Activated CD4-positive, alpha-beta T cell treated with anti-CD3 and anti-CD28 coated beads, Interleukin-2, Interleukin-6, amounts not matched to agents 100 ng/mL and 50 ng/mL, durations not matched to agents 16 hours and 8 hours (primary cell): ENCODE data around the gene SLC25A20.
"Not testable (repeated sequence)": the region's sequence is repeated elsewhere in the genome, so short reads cannot be mapped to it uniquely, and the experiment has no call there.

ENCODE experiments used
- DNase-seq: peaks from one replicate; pipeline ENCODE4 v3.0.0-alpha.2; 2020

The SLC25A20 gene

DNA sequence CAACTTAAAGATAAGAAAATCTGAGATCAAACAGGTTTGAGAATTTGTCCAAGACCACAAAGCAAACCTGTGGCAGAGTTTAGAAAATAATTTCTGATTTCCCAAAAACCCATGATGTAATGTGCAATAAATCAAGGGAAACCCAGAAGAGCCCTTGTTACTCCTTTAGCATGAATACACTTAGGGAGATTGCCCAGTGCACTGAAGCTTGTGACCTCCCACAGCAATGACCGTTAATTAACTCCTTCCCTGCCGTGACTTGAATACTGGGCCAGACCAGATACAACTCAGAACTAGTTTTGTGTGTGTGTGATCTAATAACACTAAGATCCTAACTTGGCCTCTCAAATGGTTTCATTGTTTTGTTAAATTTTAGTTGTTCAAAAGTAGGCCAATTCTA lies 53.5 kb downstream of the SLC25A20 start:
- DNase-seq: no peak

DNA sequence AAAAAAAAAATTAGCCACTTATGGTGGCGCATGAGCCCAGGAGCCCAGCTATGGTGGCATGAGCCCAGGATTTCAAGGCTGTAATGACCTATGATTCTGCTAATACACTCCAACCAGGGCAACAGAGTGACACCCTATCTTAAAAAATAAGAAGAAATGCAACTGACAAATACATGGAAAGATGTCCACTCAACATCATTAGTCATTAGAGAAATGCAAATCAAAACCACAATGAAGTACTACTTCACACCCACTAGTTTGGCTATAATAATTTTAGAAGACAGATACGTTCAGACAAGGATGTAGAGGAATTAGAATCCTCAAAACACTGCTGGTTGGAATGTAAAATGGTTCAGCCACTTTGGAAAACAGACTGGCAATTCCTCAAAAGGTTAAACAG lies 61.5 kb downstream of the SLC25A20 start:
- no peak for DNase-seq

DNA sequence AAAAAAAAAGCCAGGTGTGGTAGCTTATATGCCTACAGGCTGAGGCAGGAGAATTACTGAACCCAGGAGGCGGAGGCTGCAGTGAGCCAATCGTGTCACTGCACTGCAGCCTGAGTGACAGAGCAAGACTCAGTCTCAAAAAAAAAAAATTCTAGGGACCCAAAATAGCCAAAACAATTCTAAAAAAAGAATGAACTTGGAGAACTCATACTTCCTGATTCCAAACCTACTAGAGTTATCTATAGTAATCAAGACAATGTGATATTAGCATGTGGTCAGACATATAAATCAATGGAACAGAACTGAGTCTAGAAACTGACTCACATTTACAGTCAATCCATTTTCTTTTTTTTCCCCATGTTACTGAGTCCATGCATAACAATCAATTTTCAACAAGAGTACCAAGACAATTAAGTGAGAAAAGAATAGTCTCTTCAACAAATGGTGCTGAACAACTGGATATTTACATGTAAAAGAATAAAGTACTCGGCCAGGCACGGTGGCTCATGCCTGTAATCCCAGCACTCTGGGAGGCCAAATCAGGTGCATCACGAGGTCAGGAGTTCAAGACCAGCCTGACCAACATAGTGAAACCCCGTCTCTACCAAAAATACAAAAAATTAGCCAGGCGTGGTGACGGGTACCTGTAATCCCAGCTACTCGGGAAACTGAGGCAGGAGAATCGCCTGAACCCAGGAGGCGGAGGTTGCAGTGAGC lies 62.9 kb downstream of the SLC25A20 start:
- DNase-seq: no peak

DNA sequence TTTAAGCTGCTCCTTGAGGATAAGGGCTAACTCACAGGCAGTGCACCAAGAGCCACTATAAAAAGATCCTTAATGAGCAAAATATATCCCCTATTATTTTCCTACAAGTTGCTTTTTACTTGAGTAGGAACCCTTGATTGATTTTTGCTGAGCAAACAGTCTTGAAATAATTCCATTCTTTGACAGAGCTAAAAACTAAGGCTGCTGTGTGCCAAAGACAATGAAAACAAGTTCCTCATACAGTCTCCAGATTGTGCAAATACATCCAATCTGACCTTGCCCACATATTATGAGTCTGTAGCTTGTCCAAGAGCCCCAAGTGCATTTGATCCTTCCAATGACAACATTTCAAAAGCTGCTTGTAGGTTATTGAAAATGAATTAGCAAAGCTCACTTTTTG lies 66.0 kb downstream of the SLC25A20 start:
- no peak for DNase-seq

DNA sequence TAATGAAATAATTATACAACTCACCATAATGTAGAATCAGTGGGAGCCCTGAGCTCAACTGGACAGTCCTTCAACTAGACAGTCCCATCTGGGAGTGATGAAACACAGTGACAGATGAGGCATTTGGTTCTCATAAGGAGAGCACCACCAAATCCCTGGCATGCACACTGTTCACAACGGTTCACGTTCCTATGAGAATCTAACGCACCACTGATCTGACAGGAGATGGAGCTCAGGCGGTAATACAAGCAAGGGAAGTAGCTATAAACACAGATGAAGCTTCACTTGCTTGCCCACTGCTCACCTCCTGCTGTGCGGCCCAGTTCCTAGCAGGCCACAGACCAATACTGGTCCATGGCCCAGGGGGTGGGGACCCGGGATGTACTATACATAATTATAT lies 68.0 kb downstream of the SLC25A20 start:
- DNase-seq: no peak

DNA sequence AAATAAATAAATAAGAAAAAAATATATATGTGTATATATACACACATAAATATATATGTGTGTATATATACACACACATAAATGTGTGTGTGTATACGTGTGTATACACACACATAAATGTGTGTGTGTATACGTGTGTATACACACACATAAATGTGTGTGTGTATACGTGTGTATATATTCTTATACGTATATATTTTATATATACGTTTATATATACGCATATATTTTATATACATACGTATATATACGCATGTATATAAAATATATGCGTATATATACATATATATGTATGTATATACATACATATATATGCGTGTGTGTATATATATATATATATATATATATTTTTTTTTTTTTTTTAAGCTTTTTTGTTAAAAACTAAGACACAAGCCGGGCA lies 69.2 kb downstream of the SLC25A20 start:
- DNase-seq: not testable (repeated sequence)

DNA sequence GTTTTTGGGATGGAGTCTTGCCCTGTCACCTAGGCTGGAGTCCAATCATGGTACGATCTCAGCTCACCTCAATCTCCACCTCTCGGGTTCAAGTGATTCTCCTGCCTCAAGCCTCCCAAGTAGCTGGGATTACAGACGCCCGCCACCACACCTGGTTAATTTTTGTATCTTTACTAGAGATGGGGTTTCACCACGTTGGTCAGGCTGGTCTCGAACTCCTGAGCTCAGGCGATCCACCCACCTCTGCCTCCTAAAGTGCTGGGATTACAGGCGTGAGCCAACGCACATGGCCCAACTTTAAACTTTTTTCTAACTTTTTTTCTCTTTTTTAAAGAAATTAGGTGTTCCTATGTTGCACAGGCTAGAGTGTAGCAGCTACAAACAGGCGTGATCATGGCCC lies 70.8 kb downstream of the SLC25A20 start:
- DNase-seq: not testable (repeated sequence)

DNA sequence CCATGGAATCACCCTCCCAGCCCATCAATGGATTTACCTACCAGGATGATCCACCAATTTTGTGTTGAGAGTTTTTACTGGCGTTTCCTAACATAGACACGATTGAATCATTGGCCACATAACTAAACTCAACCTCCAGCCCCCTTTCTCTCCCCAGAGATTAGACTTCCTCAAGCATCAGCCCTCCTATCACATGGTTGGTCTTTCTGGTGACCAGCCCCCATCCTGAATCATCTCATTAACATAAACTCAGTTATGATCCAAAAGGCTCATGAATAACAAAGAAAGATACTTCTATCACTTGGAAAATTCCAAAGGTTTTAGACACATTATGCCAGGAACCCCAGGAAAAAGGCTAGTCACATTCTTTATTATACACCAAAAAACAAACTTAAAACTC lies 72.2 kb downstream of the SLC25A20 start:
- no peak for DNase-seq

DNA sequence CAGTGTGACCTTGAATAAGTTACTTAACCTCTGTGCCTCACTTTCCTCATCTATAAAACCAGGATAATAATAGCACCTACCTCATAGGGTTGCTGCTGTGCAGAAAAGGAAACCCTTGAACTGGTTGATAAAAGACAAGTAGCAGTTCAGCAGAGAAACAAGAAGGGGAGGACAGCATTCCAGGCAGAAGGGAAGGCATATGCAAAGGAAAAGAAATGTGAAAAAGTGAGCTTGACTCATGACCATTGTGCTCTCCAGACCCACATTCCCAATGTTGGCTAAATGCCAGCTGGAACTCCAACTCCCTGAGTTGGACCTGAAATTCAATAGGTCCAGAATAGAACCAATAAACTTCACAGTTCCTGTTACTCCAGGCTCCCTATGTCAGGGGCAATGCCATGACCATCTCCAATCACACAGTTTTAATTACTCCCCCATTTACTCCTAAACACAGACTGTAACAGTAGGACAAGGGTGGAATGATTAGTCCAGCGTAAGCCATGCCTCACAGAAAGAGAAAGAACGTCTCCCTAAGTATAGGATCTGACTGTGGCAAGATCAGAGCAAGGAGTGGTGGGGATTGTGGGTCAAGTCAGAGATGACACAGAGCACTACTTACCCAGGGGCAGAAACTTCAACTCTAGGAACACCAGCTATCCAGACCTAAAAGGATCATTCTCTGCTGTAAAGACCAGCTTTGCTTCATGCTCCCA lies 77.9 kb downstream of the SLC25A20 start:
- no peak for DNase-seq

DNA sequence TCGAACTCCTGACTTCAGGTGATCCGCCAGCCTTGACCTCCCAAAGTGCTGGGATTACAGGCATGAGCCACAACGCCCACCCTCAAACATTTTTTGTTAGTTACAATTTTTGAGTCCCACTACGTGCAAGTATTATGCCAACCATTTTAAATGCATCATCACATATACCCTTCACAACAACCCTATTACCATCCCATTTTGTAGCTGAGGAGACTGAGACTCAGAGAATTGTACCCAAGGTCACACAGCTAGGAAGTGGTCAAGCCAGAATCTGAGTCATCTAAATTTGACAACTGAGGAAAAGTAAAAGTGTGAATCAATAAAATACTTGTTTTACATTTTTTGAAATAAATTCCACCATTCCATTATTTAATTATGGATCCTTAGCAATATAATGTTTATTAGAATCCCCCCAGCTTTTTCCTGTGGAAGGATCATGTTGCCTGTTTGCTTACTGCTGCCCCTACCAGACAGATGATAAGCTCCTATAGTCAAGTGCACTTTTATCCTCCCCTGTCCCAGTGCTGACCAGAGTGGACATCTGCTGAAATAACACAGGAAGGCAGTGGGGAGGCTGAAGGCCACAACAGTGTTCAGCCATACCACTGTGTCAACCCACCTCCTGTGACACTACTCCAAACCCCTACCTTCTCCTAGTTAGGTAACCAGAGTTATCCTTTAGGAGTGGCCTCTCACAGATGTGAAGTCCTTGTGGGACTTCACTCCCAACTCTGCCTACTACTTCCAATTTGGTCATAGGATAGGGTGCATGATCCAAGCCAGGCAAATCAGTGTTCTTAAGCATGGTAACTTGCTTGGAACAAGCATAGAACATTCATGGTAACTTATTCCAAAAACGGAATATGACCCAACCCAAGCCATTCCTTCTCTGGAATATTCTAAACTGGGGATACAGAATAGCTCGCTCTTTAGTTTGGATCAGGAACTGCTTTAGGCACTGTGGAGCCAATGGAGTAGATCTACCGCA lies 79.2 kb downstream of the SLC25A20 start:
- DNase-seq: no peak

DNA sequence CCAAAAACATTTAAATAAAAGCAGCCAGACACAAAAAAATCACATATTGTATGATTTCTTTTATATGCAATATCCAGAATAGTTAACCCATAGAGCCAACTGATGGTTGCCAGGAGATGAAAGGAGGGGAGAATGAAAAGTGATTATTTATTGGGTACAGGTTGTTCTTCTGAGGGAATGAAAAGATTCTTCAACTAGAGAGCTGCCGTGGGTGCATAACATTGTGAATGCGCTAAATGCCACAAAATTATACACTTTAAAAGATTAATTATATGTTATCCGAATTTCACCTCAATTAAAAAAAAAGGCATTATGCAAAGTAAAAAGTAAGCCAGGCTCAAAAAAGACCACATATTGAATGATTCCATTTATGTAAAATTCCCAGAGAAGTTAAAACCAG lies 87.2 kb downstream of the SLC25A20 start:
- DNase-seq: no peak
